ENCODE results near the gene ZNF521.

DNA sequence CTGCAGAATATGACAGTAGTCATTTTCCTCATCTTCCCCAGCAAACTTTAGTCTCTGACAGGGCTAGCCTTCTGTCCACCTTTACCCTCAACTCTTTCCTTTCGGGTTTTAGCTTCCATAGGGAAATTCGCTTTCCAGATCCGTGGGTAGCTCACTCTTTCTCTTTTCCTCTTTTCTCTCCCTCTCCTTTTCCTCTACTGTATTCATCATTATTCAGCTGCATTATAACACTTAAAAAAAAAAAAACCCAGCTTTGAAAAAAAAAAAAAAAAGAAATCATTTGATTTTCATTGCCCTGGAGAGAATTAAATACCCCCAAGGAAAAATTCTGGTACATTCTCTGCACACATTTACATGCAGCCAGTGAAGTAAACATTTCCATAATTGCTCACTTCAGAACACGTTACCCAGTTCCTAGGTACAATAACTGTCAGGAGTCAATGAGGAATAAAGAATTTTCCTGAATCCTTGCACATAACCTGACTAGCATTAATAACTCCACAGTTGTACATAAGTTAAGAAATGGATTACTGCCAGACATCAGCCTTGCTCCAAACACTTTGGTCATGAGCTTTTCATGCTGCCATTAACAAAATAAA lies 63.5 kb downstream of the ZNF521 start:
- TF ChIP-seq, protein P1, sequence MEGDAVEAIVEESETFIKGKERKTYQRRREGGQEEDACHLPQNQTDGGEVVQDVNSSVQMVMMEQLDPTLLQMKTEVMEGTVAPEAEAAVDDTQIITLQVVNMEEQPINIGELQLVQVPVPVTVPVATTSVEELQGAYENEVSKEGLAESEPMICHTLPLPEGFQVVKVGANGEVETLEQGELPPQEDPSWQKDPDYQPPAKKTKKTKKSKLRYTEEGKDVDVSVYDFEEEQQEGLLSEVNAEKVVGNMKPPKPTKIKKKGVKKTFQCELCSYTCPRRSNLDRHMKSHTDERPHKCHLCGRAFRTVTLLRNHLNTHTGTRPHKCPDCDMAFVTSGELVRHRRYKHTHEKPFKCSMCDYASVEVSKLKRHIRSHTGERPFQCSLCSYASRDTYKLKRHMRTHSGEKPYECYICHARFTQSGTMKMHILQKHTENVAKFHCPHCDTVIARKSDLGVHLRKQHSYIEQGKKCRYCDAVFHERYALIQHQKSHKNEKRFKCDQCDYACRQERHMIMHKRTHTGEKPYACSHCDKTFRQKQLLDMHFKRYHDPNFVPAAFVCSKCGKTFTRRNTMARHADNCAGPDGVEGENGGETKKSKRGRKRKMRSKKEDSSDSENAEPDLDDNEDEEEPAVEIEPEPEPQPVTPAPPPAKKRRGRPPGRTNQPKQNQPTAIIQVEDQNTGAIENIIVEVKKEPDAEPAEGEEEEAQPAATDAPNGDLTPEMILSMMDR (conservative IDR thresholded peaks at IDR 0.05; ENCODE audit: low read depth, low read length) = no peak
- TF ChIP-seq EZH2 (IDR thresholded peaks at IDR 0.05; ENCODE audit: low read length, unreplicated experiment) (no peak), EZH2phosphoT487 (IDR thresholded peaks at IDR 0.05; ENCODE audit: borderline replicate concordance, low read length) (no peak)
